Stimulated activated CD4-positive, alpha-beta T cell treated with anti-CD3 and anti-CD28 coated beads, Interleukin-4, amount 100 ng/mL, for 4 hours (primary cell): ENCODE measurements around the gene GPR132.

ENCODE experiments used
- DNase-seq, 2 experiments: peaks; one replicate each; pipeline ENCODE4 v3.0.0-alpha.2; 2020

GPR132 gene

DNA sequence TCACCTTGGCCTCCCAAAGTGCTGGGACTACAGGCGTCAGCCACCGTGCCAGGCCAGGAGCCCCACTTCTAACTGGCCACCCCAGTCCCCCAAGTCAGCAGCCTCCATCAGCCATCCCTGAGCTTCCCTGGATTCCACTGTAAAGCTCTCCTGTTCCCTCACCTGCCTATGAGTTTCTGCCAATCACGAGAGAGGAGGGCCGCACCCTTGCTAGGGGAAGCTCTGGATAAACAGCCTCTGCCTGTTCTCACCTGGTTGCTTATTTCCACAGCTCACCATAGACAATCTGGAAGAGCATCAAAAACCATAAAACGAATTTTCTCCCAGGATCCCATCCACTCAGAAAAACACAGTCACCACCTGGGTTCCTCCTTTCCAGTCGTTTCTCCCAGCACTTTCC, 49.3 kb downstream of the GPR132 start:
- no peak for DNase-seq

GRCh38 chr14:105015242-105015641, 50.0 kb downstream of the GPR132 start:
- no peak for DNase-seq

GRCh38 chr14:105014631-105015030, 50.6 kb downstream of the GPR132 start:
- no peak for DNase-seq

DNA sequence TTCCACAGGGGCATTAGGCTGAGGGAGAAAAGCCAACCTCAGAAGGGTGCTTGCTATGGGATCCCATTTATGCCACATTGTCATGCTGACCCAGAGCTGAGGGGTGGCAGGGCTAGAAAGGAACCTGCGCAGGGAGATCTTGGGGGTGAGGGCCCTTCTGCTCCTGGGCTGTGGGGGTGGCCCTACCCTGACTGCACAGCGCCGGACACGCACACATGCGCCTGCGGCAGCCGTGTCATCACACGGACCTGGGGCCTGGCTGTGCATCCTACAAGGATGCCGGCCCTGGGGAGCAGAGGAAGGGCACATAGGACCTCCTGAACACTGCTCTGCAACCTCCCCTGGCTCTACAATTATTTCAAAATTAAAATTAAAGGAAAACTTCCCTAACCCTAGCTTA, 51.2 kb downstream of the GPR132 start:
- DNase-seq: no peak

GRCh38 chr14:105013150-105013785, 52.0 kb downstream of the GPR132 start:
- no peak for DNase-seq

GRCh38 chr14:105012171-105012985, 52.9 kb downstream of the GPR132 start:
- DNase-seq: no peak

DNA sequence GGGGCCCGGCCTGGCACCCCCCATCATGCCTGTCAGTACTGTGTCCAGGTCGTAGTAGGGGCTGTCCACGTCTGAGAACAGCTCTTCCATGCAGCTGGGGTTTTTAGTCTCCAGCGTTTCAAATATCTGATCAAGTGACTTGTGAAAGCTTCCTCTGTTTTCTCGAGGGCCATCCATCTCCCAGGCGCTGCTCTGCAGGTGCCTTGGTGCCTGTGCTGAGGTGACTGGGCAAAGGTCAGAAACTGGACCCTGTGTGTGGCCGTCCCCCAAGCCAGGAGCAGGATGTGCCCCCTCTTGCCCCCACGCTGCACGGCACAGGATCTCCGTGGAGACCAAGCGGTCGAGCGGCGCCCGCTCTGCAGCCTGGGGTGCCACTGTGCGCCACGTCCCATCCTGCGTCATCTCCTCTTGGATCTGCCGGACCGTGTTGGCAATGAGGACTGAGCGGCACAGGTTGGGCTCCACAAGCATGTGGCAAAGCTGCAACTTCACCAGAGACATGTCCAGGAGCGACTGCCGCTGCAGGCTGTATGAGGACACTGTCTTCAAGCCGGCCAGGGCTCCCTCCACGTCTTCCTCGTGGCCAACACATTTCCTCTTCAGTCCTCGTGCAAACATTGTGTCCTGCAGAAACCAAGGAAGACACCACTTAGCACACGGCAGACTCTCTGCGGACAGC, 53.8 kb downstream of the GPR132 start:
- no peak for DNase-seq

- DNase-seq: no peak
Observed at GRCh38 chr14:105010891-105011291, 54.3 kb downstream of the GPR132 start.

GRCh38 chr14:105010106-105010505, 55.1 kb downstream of the GPR132 start:
- DNase-seq: no peak

DNA sequence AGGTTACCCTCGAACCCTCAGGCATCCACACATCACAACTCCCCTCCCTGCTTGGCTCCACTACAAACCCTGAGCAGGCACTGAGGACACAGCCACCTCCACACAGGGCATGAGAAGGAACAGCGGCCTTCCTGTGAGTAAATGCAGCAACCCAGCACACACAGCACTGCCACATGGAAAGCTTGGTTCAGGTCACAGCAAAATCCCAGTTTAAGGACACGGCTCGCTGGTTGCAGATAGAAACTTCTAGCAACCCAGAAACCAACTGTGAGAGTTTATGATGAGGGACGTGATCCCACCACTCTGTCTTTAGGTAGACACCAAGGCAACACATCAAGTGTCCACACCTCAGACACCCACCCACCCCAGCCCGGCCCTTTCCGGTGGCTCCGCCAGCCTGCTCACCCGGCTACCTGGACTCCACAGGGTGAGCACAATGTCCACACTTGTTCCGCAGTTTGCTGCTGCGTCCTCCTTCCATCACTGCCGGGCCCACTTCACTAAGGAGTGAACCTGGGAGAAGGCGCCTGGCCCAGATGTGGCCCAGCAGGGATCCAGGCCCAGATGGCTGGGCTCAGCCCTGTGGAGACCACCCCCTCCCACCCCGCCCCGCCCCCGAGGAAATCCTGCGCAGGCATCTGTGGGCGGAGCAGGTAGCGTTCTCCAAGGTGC, 57.5 kb downstream of the GPR132 start:
- DNase-seq: no peak

- no peak for DNase-seq
Observed at GRCh38 chr14:105006831-105007592, 58.2 kb downstream of the GPR132 start.

- DNase-seq: no peak
Observed at GRCh38 chr14:105005929-105006830, 59.0 kb downstream of the GPR132 start.

DNA sequence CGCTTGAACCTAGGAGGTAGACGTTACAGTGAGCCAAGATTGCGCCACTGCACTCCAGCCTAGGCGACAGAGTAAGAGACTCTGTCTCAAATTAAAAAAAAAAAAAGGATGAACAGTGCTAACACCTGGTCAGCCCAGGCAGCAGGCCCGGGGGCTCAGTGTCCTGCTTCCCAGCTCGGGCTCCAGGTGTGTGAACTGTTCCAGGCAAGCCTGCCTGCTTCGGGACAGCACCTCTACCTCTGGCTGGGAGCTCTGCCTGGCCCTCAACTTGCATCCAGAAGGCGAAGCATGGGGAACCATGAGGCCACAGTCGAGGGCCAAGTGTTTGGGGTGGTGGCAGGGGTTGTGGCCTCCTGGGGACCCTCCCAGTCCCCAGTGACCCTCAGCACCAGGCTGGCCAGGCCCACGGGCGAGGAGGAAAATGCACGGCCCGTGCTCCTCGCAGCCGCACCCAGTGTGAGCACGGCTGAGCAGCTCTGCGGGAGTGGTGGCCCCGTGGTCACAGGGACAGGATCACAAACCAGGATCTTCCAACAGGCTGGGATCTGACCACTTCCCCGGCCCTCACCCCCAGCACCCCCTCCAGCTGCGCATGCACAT, 59.8 kb downstream of the GPR132 start:
- no peak for DNase-seq
